CD14-positive monocyte (primary cell): ENCODE results near the gene RHOU. TPM values are rescaled to one million over a fixed set of nuclear protein-coding genes. Genes with fewer than 3 reads are reported as not detected.
A peak's percentile ranks its signal among the peaks of the same experiment; 100 is the strongest.

Source experiments
- DNase-seq, 3 donors: peaks; one replicate each; pipeline ENCODE4 v3.0.0-alpha.2; 2011 to 2022
- H2AFZ ChIP-seq: 2 replicates; pipeline ENCODE4 v1.6.0; 2012; ENCODE audit warnings: mild to moderate bottlenecking, low read depth, low read length, inconsistent platforms; ENCODE audit not compliant: insufficient read depth, poor library complexity, severe bottlenecking
- H3K27ac ChIP-seq, 2 donors: 1 replicate in 1 of 2; 2 replicates in 1 of 2; pipeline ENCODE4 v1.5.1; 2012 to 2013; ENCODE audit warnings: low read length in 2 of 2, control low read depth in 1 of 2, inconsistent platforms in 1 of 2, low read depth in 1 of 2, mild to moderate bottlenecking in 1 of 2
- H3K27me3 ChIP-seq, 2 donors: one replicate each; pipeline versions ENCODE4 v1.6.0 to v1.6.1; 2011 to 2013; ENCODE audit warnings: low read length in 2 of 2; ENCODE audit not compliant: control insufficient read depth in 2 of 2, insufficient read depth in 2 of 2
- H3K36me3 ChIP-seq, 2 donors: replicated peaks in 1 of 2; 1 replicate in 1 of 2; 2 replicates in 1 of 2; pipeline versions ENCODE4 v1.5.1 to v1.6.1; 2012 to 2013; ENCODE audit warnings: low read length in 2 of 2, control low read depth in 1 of 2, inconsistent platforms in 1 of 2, mild to moderate bottlenecking in 1 of 2; ENCODE audit not compliant: insufficient read depth in 2 of 2, control insufficient read depth in 1 of 2
- H3K4me1 ChIP-seq, 2 donors: 1 replicate in 1 of 2; 2 replicates in 1 of 2; pipeline versions ENCODE4 v1.5.1 to v1.6.1; 2012 to 2013; ENCODE audit warnings: low read length in 2 of 2, control low read depth in 1 of 2, inconsistent platforms in 1 of 2, mild to moderate bottlenecking in 1 of 2, moderate library complexity in 1 of 2; ENCODE audit not compliant: insufficient read depth in 2 of 2, control insufficient read depth in 1 of 2
- H3K4me2 ChIP-seq: replicated peaks from 2 replicates; pipeline ENCODE3; 2012; ENCODE audit warnings: low read length, moderate library complexity, mild to moderate bottlenecking; ENCODE audit not compliant: poor library complexity, severe bottlenecking; ENCODE audit errors: extremely low read depth
- H3K4me3 ChIP-seq, 3 experiments: fragments of 200-600 bp in 1 of 3; sonication (generic) in 1 of 3; replicated peaks in 1 of 3; 1 replicate in 2 of 3; 2 replicates in 1 of 3; pipeline ENCODE4 v1.5.1; 2011 to 2013; ENCODE audit warnings: low read length in 3 of 3, mild to moderate bottlenecking in 3 of 3, control low read depth in 2 of 3, low read depth in 2 of 3, inconsistent platforms in 1 of 3, moderate library complexity in 1 of 3
- H3K79me2 ChIP-seq: 2 replicates; pipeline ENCODE4 v1.6.0; 2012; ENCODE audit warnings: mild to moderate bottlenecking, control low read depth, inconsistent platforms, low read length, moderate library complexity; ENCODE audit not compliant: insufficient read depth
- H3K9ac ChIP-seq: 2 replicates; pipeline ENCODE4 v1.6.0; 2017; ENCODE audit warnings: low read length, mild to moderate bottlenecking; ENCODE audit not compliant: insufficient read depth, poor library complexity, severe bottlenecking
- H3K9me3 ChIP-seq, 2 donors: replicated peaks in 1 of 2; 1 replicate in 1 of 2; 2 replicates in 1 of 2; pipeline versions ENCODE4 v1.5.1 to v1.6.1; 2012 to 2013; ENCODE audit warnings: low read length in 2 of 2, control low read depth in 1 of 2; ENCODE audit not compliant: control insufficient read depth in 1 of 2, insufficient read depth in 1 of 2
- H4K20me1 ChIP-seq: 2 replicates; pipeline ENCODE4 v1.6.0; 2012; ENCODE audit warnings: mild to moderate bottlenecking, low read length, control low read depth, moderate library complexity; ENCODE audit not compliant: insufficient read depth
- H3K27ac Mint-ChIP-seq, 7 donors: one replicate each; pipeline ENCODE4 v1.8.0; 2020; ENCODE audit warnings: mild to moderate bottlenecking in 7 of 7, mixed read lengths in 7 of 7, moderate library complexity in 6 of 7, inconsistent platforms in 2 of 7
- H3K27me3 Mint-ChIP-seq, 3 donors: one replicate each; pipeline ENCODE4 v1.8.0; 2021 to 2022; ENCODE audit warnings: low read depth in 3 of 3, mild to moderate bottlenecking in 3 of 3, mixed read lengths in 3 of 3, moderate library complexity in 3 of 3, inconsistent platforms in 1 of 3
- H3K36me3 Mint-ChIP-seq, 2 donors: one replicate each; pipeline ENCODE4 v1.8.0; 2020; ENCODE audit warnings: mixed read lengths in 2 of 2, inconsistent platforms in 1 of 2, mild to moderate bottlenecking in 1 of 2
- H3K4me1 Mint-ChIP-seq: one replicate; pipeline ENCODE4 v1.8.0; 2020; ENCODE audit warnings: mild to moderate bottlenecking, mixed read lengths
- H3K4me3 Mint-ChIP-seq, 2 donors: one replicate each; pipeline ENCODE4 v1.8.0; 2020; ENCODE audit warnings: mild to moderate bottlenecking in 2 of 2, mixed read lengths in 2 of 2, moderate library complexity in 1 of 2
- H3K9me3 Mint-ChIP-seq, 7 donors: one replicate each; pipeline ENCODE4 v1.8.0; 2020 to 2022; ENCODE audit warnings: mixed read lengths in 7 of 7, mild to moderate bottlenecking in 6 of 7, moderate library complexity in 6 of 7, inconsistent platforms in 2 of 7
- WGBS: methylation state at CpG from one replicate; pipeline ENCODE4 v1.1.5; 2013; ENCODE audit warnings: missing lambda C conversion rate; ENCODE audit not compliant: insufficient coverage; 5-methylcytosine and 5-hydroxymethylcytosine counted together
- intact Hi-C, 2 donors: fragments of 100-400 bp; cut with micrococcal nuclease; formaldehyde crosslinking; loops; one replicate each; pipeline versions ENCODE4 v1.15.0 to v1.15.1; 2023
- polyA plus RNA-seq, 3 donors: library from polyadenylated mRNA; depleted of rRNA in 1 of 3; unstranded in 2 of 3; stranded (reverse) in 1 of 3; fragments of 300-500 nt in 2 of 3; fragments of >200 nt in 1 of 3; fragmentation: Illumina TruSeq in 2 of 3; gene quantifications; 1 replicate in 2 of 3; 2 replicates in 1 of 3; pipeline ENCODE4 v1.2.3, GENCODE V29; 2012 to 2021
- TF ChIP-seq, protein P1 (sequence below): fragments of 200-600 bp; IDR thresholded peaks from one replicate; pipeline ENCODE4 v1.8.0; 2022; ENCODE audit warnings: antibody characterized with exemption, mild to moderate bottlenecking

Gene RHOU
- polyA plus RNA-seq, 3 donors = 4.1 to 11.6 (median 4.8) TPM

GRCh38 chr1:228763561-228763960, 28.3 kb downstream of the RHOU start:
- Mint-ChIP-seq H3K4me3 (no peak overlapping the region), H3K9me3 (peaks cover 0 to 3% (median 0%) of the 10 kb centered on the region in 7 donors), H3K4me1 (peaks cover 5% of the 10 kb centered on the region), H3K27me3 (peaks cover 2 to 6% (median 4%) of the 10 kb centered on the region in 3 donors), H3K27ac (no peak overlapping the region), H3K36me3 (no peaks in the 10 kb centered on the region)
- Histone ChIP-seq H3K79me2 (no peaks in the 10 kb centered on the region), H3K36me3 (no peaks in the 10 kb centered on the region), H3K4me2 (no peak overlapping the region), H3K4me1 (peaks cover 5 to 8% of the 10 kb centered on the region in 2 donors), H3K9ac (no peak overlapping the region), H3K9me3 (no peaks in the 10 kb centered on the region), H4K20me1 (no peaks in the 10 kb centered on the region), H3K27ac (no peak overlapping the region), H2AFZ (no peak overlapping the region), H3K4me3 (no peak overlapping the region), H3K27me3 (no peaks in the 10 kb centered on the region)
- 96% methylated on average over 2 of the region's 3 CpGs for WGBS
- TF ChIP-seq, protein P1, sequence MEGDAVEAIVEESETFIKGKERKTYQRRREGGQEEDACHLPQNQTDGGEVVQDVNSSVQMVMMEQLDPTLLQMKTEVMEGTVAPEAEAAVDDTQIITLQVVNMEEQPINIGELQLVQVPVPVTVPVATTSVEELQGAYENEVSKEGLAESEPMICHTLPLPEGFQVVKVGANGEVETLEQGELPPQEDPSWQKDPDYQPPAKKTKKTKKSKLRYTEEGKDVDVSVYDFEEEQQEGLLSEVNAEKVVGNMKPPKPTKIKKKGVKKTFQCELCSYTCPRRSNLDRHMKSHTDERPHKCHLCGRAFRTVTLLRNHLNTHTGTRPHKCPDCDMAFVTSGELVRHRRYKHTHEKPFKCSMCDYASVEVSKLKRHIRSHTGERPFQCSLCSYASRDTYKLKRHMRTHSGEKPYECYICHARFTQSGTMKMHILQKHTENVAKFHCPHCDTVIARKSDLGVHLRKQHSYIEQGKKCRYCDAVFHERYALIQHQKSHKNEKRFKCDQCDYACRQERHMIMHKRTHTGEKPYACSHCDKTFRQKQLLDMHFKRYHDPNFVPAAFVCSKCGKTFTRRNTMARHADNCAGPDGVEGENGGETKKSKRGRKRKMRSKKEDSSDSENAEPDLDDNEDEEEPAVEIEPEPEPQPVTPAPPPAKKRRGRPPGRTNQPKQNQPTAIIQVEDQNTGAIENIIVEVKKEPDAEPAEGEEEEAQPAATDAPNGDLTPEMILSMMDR = no peak
- DNase-seq = no peak
- intact Hi-C loops = no loop called here

DNA sequence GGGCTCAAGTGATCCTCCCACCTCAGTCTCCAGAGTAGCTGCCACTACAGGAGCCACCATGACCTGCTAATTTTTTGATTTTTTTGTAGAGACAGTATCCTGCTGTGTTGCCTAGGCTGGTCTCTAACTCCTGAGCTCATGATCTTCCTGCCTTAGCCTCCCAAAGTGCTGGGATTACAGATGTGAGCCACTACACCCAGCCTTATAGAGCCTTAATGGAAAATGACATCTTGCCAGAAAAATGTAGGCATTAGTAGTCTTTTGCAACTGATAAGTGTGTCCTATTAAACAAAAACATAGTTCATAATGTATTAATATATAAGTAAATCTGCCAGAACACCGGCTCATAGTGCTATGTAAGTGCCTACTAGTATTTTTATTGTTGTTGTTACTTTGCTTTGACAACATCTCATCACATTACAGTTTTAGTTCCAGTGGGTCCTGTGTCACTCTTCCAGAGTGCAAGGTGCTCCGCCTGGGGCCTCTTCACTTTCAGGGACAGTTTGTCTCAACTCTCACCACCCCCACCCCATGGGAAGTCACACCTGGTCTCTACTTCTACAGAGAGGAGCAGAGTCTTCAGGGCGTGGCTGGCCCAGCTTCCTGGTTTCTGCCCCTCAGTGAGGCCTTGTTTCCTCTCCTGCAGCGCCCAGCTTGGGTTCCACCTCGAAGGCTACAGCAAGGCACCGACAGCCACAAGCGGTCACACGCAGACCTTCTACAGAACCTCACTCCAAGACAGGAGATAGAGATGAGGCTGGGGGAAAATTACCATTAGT, 30.1 kb downstream of the RHOU start:
- Histone ChIP-seq H3K9me3 (no peaks in the 10 kb centered on the region), H3K27me3 (no peaks in the 10 kb centered on the region), H3K4me3 (no peak overlapping the region), H3K36me3 (no peaks in the 10 kb centered on the region), H3K4me2 (no peak overlapping the region), H3K79me2 (no peaks in the 10 kb centered on the region), H3K4me1 (peaks cover 5 to 8% of the 10 kb centered on the region in 2 donors), H3K9ac (no peak overlapping the region), H3K27ac (no peak overlapping the region), H4K20me1 (no peaks in the 10 kb centered on the region), H2AFZ (peak overlapping the region; percentile 52)
- Mint-ChIP-seq H3K4me1 (peaks cover 5% of the 10 kb centered on the region), H3K4me3 (no peak overlapping the region), H3K36me3 (no peaks in the 10 kb centered on the region), H3K27ac (peak overlapping the region in 1 of 7 donors; percentile 24), H3K9me3 (peaks cover 0 to 1% (median 0%) of the 10 kb centered on the region in 7 donors), H3K27me3 (peaks cover 2 to 4% (median 3%) of the 10 kb centered on the region in 3 donors)
- WGBS = 65% methylated on average over 2 of the region's 8 CpGs
- TF ChIP-seq, protein P1 = no peak
- no peak for DNase-seq
- intact Hi-C loops = no loop called here
